Measurements from ENCODE around the gene NRP2.

GRCh38 chr2:205776720-205777119, 94.4 kb downstream of the NRP2 start:
- TF ChIP-seq CTCF (IDR thresholded peaks at IDR 0.05; ENCODE audit: poor library complexity) (no peak), EZH2 (IDR thresholded peaks at IDR 0.05; ENCODE audit: borderline replicate concordance) (no peak), EZH2phosphoT487 (IDR thresholded peaks at IDR 0.05; ENCODE audit: low read depth, severe bottlenecking, unreplicated experiment) (no peak)
